ENCODE results near the gene C20orf173.
"Not testable (repeated sequence)": the region's sequence is repeated elsewhere in the genome, so short reads cannot be mapped to it uniquely, and the experiment has no call there.

Gene C20orf173

DNA sequence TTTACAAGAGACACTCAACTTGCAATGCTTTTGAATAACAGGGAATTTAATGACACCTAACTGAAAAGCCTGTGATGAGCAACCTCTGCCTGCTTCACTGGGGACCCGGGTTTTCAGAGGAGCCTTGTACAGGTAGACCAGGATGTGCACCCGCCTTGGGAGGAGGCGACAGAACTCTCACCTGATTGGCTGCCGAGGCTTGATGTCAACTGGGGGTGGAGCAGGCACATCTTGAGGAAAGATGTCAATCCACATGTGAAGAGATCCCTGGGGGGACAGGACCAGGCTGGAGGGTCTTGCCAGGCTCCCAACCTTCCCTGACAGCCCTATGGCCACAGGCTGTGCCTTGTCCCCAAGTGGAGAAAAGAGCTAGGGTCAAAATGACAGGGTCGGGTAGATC lies 32.2 kb upstream of the C20orf173 start:
- H3K9me3 ChIP-seq (ENCODE audit: control insufficient read depth in 2 of 2, low read length in 2 of 2), result no peaks in the 10 kb centered on the region
- no peak overlapping the region for H3K27ac ChIP-seq (ENCODE audit: low read length)
- peaks cover 2 to 9% of the 10 kb centered on the region in 2 donors for H3K36me3 ChIP-seq (ENCODE audit: control insufficient read depth in 2 of 2, insufficient read depth in 2 of 2, low read length in 2 of 2)
- no peaks in the 10 kb centered on the region for H3K27me3 ChIP-seq (ENCODE audit: control insufficient read depth in 1 of 2, insufficient read depth in 2 of 2, low read length in 2 of 2)
- H3K4me1 ChIP-seq (ENCODE audit: control insufficient read depth, insufficient read depth, low read length), result no peaks in the 10 kb centered on the region
- H3K9ac ChIP-seq (ENCODE audit: low read length in 2 of 2), result no peak overlapping the region
- H3K4me3 ChIP-seq (ENCODE audit: low read length in 2 of 2), result no peak overlapping the region

DNA sequence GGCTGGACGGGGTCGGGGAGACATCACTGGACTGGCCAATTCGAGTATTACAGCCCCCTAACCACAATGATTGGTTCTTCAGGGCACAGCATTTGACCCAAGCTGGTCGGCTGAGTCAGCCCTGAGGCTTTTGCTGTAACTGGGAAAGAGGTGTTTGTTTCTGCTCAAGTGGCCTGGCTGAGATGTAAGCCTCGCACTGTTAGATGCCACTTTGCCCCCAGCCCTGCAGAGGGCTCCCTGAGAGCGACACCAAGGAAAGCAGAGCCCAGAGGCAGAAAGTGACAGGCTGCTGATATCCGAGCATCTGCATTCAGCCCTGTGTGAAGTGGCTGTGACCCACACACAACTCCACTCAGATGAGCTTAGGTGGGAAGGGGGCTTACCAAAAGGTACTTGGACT lies 31.8 kb upstream of the C20orf173 start:
- H3K4me1 ChIP-seq (ENCODE audit: control insufficient read depth, insufficient read depth, low read length), result no peaks in the 10 kb centered on the region
- no peaks in the 10 kb centered on the region for H3K27me3 ChIP-seq (ENCODE audit: control insufficient read depth in 1 of 2, insufficient read depth in 2 of 2, low read length in 2 of 2)
- no peak overlapping the region for H3K9ac ChIP-seq (ENCODE audit: low read length in 2 of 2)
- no peak overlapping the region for H3K4me3 ChIP-seq (ENCODE audit: low read length in 2 of 2)
- no peak overlapping the region for H3K27ac ChIP-seq (ENCODE audit: low read length)
- no peaks in the 10 kb centered on the region for H3K9me3 ChIP-seq (ENCODE audit: control insufficient read depth in 2 of 2, low read length in 2 of 2)
- H3K36me3 ChIP-seq (ENCODE audit: control insufficient read depth in 2 of 2, insufficient read depth in 2 of 2, low read length in 2 of 2), result peaks cover 6 to 13% of the 10 kb centered on the region in 2 donors

DNA sequence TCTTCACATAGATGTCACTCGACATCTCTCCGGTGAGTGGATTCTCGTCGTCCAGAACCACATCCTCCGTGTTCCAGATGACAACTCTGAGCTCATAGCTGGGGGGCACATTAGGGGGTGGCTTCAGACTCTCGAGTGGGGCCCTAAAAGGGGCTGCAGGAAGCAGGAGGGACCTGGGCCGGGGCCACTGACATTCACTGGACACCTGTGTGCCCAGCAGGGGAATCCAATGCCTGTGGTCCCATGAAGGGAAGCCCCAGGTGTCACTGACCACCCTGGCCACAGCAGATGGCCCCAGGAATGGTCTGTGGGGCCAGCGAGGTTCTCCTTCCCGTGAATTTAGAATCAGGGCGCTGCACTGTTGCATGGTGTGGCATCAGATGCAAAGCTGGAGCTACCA lies 31.1 kb upstream of the C20orf173 start:
- no peaks in the 10 kb centered on the region for H3K9me3 ChIP-seq (ENCODE audit: control insufficient read depth in 2 of 2, low read length in 2 of 2)
- H3K36me3 ChIP-seq (ENCODE audit: control insufficient read depth in 2 of 2, insufficient read depth in 2 of 2, low read length in 2 of 2), result peaks cover 8 to 16% of the 10 kb centered on the region in 2 donors
- H3K27me3 ChIP-seq (ENCODE audit: control insufficient read depth in 1 of 2, insufficient read depth in 2 of 2, low read length in 2 of 2), result no peaks in the 10 kb centered on the region
- H3K27ac ChIP-seq (ENCODE audit: low read length), result no peak overlapping the region
- H3K4me1 ChIP-seq (ENCODE audit: control insufficient read depth, insufficient read depth, low read length), result no peaks in the 10 kb centered on the region
- H3K9ac ChIP-seq (ENCODE audit: low read length in 2 of 2), result no peak overlapping the region
- no peak overlapping the region for H3K4me3 ChIP-seq (ENCODE audit: low read length in 2 of 2)

DNA sequence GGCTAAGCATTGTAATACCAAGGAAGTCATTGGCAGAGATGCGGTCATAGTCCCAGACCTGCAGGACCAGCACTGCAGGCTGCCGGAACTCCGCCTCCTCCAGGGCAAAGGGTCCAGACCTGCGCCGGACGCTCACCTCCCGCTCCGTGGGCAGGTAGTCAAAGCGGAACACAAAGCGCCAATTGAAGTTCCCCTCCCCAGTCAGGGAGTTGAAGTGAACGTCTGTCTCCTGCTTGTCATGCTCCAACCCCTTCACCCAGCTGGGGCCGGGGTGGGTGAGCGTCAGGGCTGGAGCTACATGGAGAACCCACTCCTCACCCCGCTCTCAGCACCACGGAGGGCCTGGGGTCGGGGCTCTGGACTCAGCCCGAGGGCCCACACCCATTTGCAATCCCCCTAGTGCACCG lies 30.7 kb upstream of the C20orf173 start:
- H3K9ac ChIP-seq (ENCODE audit: low read length in 2 of 2), result no peak overlapping the region
- no peaks in the 10 kb centered on the region for H3K4me1 ChIP-seq (ENCODE audit: control insufficient read depth, insufficient read depth, low read length)
- peaks cover 12 to 19% of the 10 kb centered on the region in 2 donors for H3K36me3 ChIP-seq (ENCODE audit: control insufficient read depth in 2 of 2, insufficient read depth in 2 of 2, low read length in 2 of 2)
- no peaks in the 10 kb centered on the region for H3K27me3 ChIP-seq (ENCODE audit: control insufficient read depth in 1 of 2, insufficient read depth in 2 of 2, low read length in 2 of 2)
- H3K9me3 ChIP-seq (ENCODE audit: control insufficient read depth in 2 of 2, low read length in 2 of 2), result no peaks in the 10 kb centered on the region
- H3K4me3 ChIP-seq (ENCODE audit: low read length in 2 of 2), result no peak overlapping the region
- no peak overlapping the region for H3K27ac ChIP-seq (ENCODE audit: low read length)

DNA sequence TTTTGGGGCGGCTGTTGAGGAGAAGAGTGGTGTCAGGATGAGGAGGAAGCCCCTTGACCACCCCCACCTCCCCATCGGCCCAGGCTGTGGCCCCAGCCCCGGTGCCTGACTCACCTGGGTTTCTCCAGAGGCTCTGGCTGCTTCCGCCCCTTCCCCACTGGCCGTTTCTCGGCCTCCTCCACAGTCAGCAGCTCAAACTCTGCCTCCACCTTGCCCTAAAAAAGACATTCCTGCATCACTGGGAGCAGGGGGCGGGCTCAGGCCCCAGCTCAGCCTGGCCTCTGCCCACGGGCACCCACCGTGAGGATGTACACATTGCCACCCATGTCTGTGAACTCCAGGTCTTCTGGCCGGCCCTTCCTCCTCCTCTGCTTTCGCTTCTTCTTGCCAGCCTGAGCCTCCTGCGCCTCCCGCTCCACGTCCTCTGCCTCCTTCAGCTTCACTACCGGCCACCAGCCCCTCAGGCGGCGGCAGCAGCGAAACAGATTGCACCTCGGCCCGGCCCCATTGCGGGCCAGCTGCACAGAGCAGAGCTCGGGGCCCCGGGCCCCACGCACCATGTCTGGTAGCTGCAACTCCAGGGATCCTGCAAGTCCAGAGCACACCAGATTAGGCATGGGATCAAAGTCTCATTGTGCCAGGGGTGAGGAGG lies 29.7 kb upstream of the C20orf173 start:
- H3K4me3 ChIP-seq (ENCODE audit: low read length in 2 of 2), result no peak overlapping the region
- H3K9ac ChIP-seq (ENCODE audit: low read length in 2 of 2), result no peak overlapping the region
- H3K27ac ChIP-seq (ENCODE audit: low read length), result no peak overlapping the region
- H3K9me3 ChIP-seq (ENCODE audit: control insufficient read depth in 2 of 2, low read length in 2 of 2), result no peaks in the 10 kb centered on the region
- H3K27me3 ChIP-seq (ENCODE audit: control insufficient read depth in 1 of 2, insufficient read depth in 2 of 2, low read length in 2 of 2), result no peaks in the 10 kb centered on the region
- H3K4me1 ChIP-seq (ENCODE audit: control insufficient read depth, insufficient read depth, low read length), result no peaks in the 10 kb centered on the region
- H3K36me3 ChIP-seq (ENCODE audit: control insufficient read depth in 2 of 2, insufficient read depth in 2 of 2, low read length in 2 of 2), result peaks cover 21 to 24% of the 10 kb centered on the region in 2 donors

DNA sequence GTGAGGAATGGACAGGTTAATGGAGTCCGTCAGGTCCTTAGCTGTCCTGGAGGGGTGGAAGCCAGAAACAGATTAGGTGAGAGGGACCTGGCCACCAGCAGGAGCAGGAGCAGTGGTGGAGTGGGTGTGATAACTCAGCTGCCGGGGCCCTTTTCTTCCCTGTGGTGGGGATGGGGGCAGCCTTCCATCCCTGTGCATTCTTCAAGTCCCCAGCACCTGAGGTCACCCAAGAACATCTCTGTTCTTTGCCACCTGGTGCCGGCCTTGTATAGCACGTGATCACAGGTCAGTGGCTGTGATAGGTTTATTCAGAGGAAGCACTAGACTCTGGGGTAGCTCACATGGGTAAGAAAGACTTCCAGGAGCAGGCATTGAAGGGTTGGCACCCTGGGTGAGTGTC lies 29.0 kb upstream of the C20orf173 start:
- H3K4me3 ChIP-seq (ENCODE audit: low read length in 2 of 2), result no peak overlapping the region
- no peaks in the 10 kb centered on the region for H3K27me3 ChIP-seq (ENCODE audit: control insufficient read depth in 1 of 2, insufficient read depth in 2 of 2, low read length in 2 of 2)
- no peak overlapping the region for H3K9ac ChIP-seq (ENCODE audit: low read length in 2 of 2)
- H3K4me1 ChIP-seq (ENCODE audit: control insufficient read depth, insufficient read depth, low read length), result no peaks in the 10 kb centered on the region
- no peaks in the 10 kb centered on the region for H3K9me3 ChIP-seq (ENCODE audit: control insufficient read depth in 2 of 2, low read length in 2 of 2)
- peaks cover 21 to 28% of the 10 kb centered on the region in 2 donors for H3K36me3 ChIP-seq (ENCODE audit: control insufficient read depth in 2 of 2, insufficient read depth in 2 of 2, low read length in 2 of 2)
- no peak overlapping the region for H3K27ac ChIP-seq (ENCODE audit: low read length)

DNA sequence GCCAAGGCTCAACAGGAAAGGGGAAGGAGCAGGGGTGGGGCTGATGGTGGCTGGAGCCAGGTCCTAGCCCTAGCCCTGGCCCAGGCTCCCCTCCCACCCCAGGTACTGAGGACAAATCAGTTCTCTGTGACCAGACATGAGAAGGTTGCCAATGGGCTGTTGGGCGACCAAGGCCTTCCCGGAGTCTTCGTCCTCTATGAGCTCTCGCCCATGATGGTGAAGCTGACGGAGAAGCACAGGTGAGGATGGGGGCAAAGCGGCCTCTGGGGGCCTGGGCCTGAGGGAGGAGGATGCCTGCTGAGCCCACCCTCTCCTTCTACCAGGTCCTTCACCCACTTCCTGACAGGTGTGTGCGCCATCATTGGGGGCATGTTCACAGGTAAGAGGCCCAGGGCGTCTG lies 27.4 kb upstream of the C20orf173 start:
- H3K27ac ChIP-seq (ENCODE audit: low read length), result no peak overlapping the region
- H3K36me3 ChIP-seq (ENCODE audit: control insufficient read depth in 2 of 2, insufficient read depth in 2 of 2, low read length in 2 of 2), result peaks cover 26 to 37% of the 10 kb centered on the region in 2 donors
- no peak overlapping the region for H3K9ac ChIP-seq (ENCODE audit: low read length in 2 of 2)
- H3K4me1 ChIP-seq (ENCODE audit: control insufficient read depth, insufficient read depth, low read length), result no peaks in the 10 kb centered on the region
- no peaks in the 10 kb centered on the region for H3K27me3 ChIP-seq (ENCODE audit: control insufficient read depth in 1 of 2, insufficient read depth in 2 of 2, low read length in 2 of 2)
- H3K9me3 ChIP-seq (ENCODE audit: control insufficient read depth in 2 of 2, low read length in 2 of 2), result no peaks in the 10 kb centered on the region
- H3K4me3 ChIP-seq (ENCODE audit: low read length in 2 of 2), result no peak overlapping the region

DNA sequence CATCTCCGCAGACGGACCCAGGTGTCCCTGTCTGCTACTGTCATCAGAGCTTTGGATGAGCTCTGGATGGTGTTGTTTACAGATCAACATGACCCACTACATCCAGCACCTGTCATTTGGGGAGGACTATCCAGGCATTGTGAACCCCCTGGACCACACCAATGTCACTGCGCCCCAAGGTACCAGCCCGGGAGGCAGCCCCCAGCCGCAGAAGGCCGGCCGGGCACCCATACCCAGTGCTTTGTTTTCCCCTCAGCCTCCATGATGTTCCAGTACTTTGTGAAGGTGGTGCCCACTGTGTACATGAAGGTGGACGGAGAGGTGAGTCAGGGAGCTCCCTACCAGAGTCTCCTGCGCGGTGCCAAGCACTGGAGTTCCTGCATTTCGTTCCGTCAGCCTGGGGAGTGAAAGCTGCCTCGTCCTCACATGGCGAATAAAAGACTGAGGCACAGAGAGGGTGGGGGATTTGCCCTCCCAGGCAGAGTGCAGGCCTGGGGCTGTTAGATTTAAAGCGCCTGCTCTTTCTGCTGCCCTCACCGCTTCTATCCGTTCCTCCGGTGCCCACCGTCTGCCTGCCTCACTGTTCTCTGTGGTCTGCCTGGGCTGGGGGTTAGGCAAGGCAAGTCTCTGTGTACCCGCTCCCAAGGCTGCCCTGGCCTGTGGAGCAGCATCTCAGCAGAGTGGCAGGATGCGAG lies 26.6 kb upstream of the C20orf173 start:
- Histone ChIP-seq H3K4me3 (ENCODE audit: low read length in 2 of 2) (no peak overlapping the region), H3K9ac (ENCODE audit: low read length in 2 of 2) (no peak overlapping the region), H3K36me3 (ENCODE audit: control insufficient read depth in 2 of 2, insufficient read depth in 2 of 2, low read length in 2 of 2) (peaks cover 27 to 43% of the 10 kb centered on the region in 2 donors), H3K4me1 (ENCODE audit: control insufficient read depth, insufficient read depth, low read length) (no peaks in the 10 kb centered on the region), H3K27me3 (ENCODE audit: control insufficient read depth in 1 of 2, insufficient read depth in 2 of 2, low read length in 2 of 2) (no peaks in the 10 kb centered on the region), H3K9me3 (ENCODE audit: control insufficient read depth in 2 of 2, low read length in 2 of 2) (no peaks in the 10 kb centered on the region), H3K27ac (ENCODE audit: low read length) (no peak overlapping the region)

DNA sequence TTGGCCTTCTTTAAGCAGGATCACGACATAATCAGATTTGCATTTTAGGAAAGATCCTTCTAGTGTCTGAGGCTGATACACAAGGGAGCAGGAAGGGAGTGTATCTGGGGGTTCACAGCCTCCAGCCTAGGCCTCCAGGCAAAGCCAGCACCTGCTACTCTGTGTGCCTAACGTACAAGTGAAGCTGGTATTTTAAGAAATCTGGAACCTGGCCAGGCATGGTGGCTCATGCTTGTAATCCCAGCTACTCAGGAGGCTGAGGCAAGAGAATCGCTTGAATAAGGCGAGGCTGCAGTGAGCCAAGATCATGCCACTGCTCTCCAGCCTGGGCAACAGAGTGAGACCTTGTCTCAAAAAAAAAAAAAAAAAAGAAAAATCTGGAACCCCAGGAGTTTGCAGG lies 26.0 kb upstream of the C20orf173 start:
- H3K27ac ChIP-seq (ENCODE audit: low read length); H3K4me1 ChIP-seq (ENCODE audit: control insufficient read depth, insufficient read depth, low read length); H3K9me3 ChIP-seq (ENCODE audit: control insufficient read depth in 2 of 2, low read length in 2 of 2); H3K27me3 ChIP-seq (ENCODE audit: control insufficient read depth in 1 of 2, insufficient read depth in 2 of 2, low read length in 2 of 2); H3K4me3 ChIP-seq (ENCODE audit: low read length in 2 of 2); H3K9ac ChIP-seq (ENCODE audit: low read length in 2 of 2): not testable (repeated sequence)
- H3K36me3 ChIP-seq (ENCODE audit: control insufficient read depth in 2 of 2, insufficient read depth in 2 of 2, low read length in 2 of 2), result peaks cover 30 to 47% of the 10 kb centered on the region in 2 donors

DNA sequence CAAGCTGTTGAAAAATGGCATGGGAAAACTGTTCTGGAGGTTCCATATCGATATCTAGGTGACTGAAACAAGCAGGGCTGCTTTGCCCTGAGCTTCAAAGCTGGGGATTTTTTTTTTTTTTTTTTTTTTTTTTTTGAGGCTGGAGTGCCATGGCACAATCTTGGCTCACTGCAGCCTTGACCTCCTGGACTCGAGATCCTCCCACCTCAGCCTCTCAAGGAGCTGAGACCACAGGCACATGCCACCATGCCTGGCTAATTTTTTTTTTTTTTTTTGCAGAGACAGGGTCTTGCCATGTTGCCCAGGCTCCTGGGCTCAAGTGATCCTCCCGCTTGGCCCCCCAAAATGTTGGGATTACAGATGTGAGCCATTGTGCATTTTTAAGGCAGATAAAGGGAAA lies 23.5 kb upstream of the C20orf173 start:
- H3K9ac ChIP-seq (ENCODE audit: low read length in 2 of 2), result no peak overlapping the region
- H3K4me3 ChIP-seq (ENCODE audit: low read length in 2 of 2), result no peak overlapping the region
- no peaks in the 10 kb centered on the region for H3K4me1 ChIP-seq (ENCODE audit: control insufficient read depth, insufficient read depth, low read length)
- H3K27me3 ChIP-seq (ENCODE audit: control insufficient read depth in 1 of 2, insufficient read depth in 2 of 2, low read length in 2 of 2), result no peaks in the 10 kb centered on the region
- H3K27ac ChIP-seq (ENCODE audit: low read length), result no peak overlapping the region
- peaks cover 43 to 60% of the 10 kb centered on the region in 2 donors for H3K36me3 ChIP-seq (ENCODE audit: control insufficient read depth in 2 of 2, insufficient read depth in 2 of 2, low read length in 2 of 2)
- H3K9me3 ChIP-seq (ENCODE audit: control insufficient read depth in 2 of 2, low read length in 2 of 2), result no peaks in the 10 kb centered on the region

DNA sequence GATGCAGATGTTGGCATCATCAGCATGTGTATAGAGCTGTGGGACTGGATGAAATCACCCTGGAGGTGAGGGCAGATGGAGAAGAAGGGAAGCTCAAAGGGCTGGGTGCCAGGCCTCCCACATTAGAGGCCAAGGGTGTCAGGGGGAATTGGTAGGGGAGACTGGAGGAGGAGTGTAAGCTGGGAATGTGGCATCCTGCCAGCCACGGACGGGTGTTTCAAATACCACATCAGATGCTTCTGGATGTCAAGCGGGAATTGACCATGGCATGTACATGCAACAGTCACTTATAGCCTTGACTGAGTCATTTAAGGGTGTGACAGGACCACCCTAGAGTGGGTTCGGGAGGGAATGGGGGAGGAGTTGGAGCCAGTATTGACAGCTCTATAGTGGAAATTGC lies 22.1 kb upstream of the C20orf173 start:
- H3K27ac ChIP-seq (ENCODE audit: low read length), result no peak overlapping the region
- H3K4me3 ChIP-seq (ENCODE audit: low read length in 2 of 2), result no peak overlapping the region
- H3K36me3 ChIP-seq (ENCODE audit: control insufficient read depth in 2 of 2, insufficient read depth in 2 of 2, low read length in 2 of 2), result peaks cover 42 to 56% of the 10 kb centered on the region in 2 donors
- H3K27me3 ChIP-seq (ENCODE audit: control insufficient read depth in 1 of 2, insufficient read depth in 2 of 2, low read length in 2 of 2), result no peaks in the 10 kb centered on the region
- no peaks in the 10 kb centered on the region for H3K9me3 ChIP-seq (ENCODE audit: control insufficient read depth in 2 of 2, low read length in 2 of 2)
- H3K4me1 ChIP-seq (ENCODE audit: control insufficient read depth, insufficient read depth, low read length), result no peaks in the 10 kb centered on the region
- H3K9ac ChIP-seq (ENCODE audit: low read length in 2 of 2), result no peak overlapping the region
